Femur (tissue), 1 donor: ENCODE results near the gene GMFB.

Experiments used
- DNase-seq: peaks from one replicate; pipeline ENCODE4 v3.0.0-alpha.2; 2017

The GMFB gene

DNA sequence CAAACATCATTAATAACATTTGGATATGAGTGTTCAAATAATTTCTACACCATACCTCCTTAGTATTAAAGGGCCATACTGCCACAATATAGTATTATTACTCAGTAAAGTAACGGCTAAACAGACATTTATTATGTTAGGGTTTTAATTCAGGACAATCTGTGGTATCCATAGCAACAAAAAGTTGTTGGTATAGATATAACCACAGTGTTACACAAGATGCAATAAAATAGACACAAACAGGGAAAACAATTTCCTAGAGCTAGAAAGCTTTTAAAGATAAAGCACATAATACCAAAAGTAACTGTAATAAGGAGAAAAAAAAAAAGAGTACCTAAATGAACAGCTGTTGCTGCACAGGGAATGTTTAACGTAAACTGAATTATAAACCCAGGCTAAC, 63.7 kb downstream of the GMFB start:
- no peak for DNase-seq
